Left lung (tissue), 10 donors: ENCODE measurements around the gene NCK2. TPM values are rescaled to one million over a fixed set of nuclear protein-coding genes. Genes with fewer than 3 reads are reported as not detected.
A peak's percentile ranks its signal among the peaks of the same experiment; 100 is the strongest.

ENCODE experiments used
- ATAC-seq: fragments of 200-7000 bp; cut with Tn5 transposase; one replicate; pipeline ENCODE4 v1.9.1; 2020; ENCODE audit warnings: moderate library complexity
- DNase-seq, 4 donors: peaks; one replicate each; pipeline ENCODE4 v3.0.0-alpha.2; 2013 to 2020
- H3K27ac ChIP-seq, 2 donors: fragments of 200-600 bp; sonication (generic) in 1 of 2; one replicate each; pipeline versions ENCODE4 v1.5.0 to v1.8.0; 2020 to 2021
- H3K27me3 ChIP-seq, 2 donors: fragments of 200-600 bp; sonication (generic) in 1 of 2; one replicate each; pipeline versions ENCODE4 v1.5.0 to v1.8.0; 2020 to 2021
- H3K36me3 ChIP-seq, 2 donors: fragments of 200-600 bp; sonication (generic) in 1 of 2; one replicate each; pipeline versions ENCODE4 v1.5.0 to v1.8.0; 2020 to 2021
- H3K4me1 ChIP-seq, 2 donors: fragments of 200-600 bp; one replicate each; pipeline ENCODE4 v1.8.0; 2021
- H3K4me3 ChIP-seq, 2 donors: fragments of 200-600 bp; sonication (generic) in 1 of 2; one replicate each; pipeline versions ENCODE4 v1.5.0 to v1.8.0; 2020 to 2021; ENCODE audit warnings: mild to moderate bottlenecking in 1 of 2
- H3K9me3 ChIP-seq, 2 donors: fragments of 200-600 bp; sonication (generic) in 1 of 2; one replicate each; pipeline versions ENCODE4 v1.5.0 to v1.8.0; 2020 to 2021
- intact Hi-C, 2 donors: fragments of 100-400 bp; cut with DNase I; formaldehyde crosslinking; loops; one replicate each; pipeline versions ENCODE4 v1.11.2 to v1.14.2; 2022
- polyA plus RNA-seq, 6 donors: library from polyadenylated mRNA; unstranded; fragments of 120-200 nt; gene quantifications; one replicate each; pipeline ENCODE4 v1.2.1, GENCODE V29; 2013; ENCODE audit not compliant: insufficient read length in 6 of 6
- total RNA-seq, 2 donors: library from RNA; stranded (reverse); fragmentation: NEBNext Ultra II Directional; extraction: Animal tissue kit (Norgen Biotek cat#: 25700); gene quantifications; one replicate each; pipeline ENCODE4 v1.2.1, GENCODE V29; 2021
- TF ChIP-seq, protein P1 (sequence below), 2 donors: fragments of 200-600 bp; sonication (generic) in 1 of 2; IDR thresholded peaks; one replicate each; pipeline versions ENCODE4 v1.5.0 to v1.8.0; 2021; ENCODE audit warnings: antibody characterized with exemption in 2 of 2
- donor health status: DM: no; HTN: yes; CAD: no.
- donor health status: DM: no; HTN: no; CAD: no.

Gene NCK2
- total and polyA plus RNA-seq, 8 donors = 37.6 to 88.5 (median 71.7) TPM

DNA sequence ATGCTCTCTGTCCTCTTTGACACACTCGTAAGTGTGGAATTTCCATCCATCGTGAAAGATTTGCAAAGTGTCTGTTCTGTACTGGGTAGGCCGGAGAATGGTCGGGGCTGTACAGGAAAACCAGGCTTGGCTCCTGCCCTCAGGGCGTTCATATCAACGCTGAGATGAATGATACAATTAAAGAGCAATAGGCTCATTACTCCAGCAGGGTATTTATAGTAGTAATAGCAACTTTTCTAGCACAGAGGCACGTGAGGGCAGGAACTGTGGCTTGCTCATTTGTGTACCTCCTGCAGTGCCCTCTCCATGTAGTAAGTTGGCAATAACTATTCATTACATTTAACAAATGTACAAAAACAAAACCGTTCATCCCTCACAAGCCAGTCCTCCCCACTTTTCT is 5.3 kb upstream of the NCK2 start:
- TF ChIP-seq, protein P1, sequence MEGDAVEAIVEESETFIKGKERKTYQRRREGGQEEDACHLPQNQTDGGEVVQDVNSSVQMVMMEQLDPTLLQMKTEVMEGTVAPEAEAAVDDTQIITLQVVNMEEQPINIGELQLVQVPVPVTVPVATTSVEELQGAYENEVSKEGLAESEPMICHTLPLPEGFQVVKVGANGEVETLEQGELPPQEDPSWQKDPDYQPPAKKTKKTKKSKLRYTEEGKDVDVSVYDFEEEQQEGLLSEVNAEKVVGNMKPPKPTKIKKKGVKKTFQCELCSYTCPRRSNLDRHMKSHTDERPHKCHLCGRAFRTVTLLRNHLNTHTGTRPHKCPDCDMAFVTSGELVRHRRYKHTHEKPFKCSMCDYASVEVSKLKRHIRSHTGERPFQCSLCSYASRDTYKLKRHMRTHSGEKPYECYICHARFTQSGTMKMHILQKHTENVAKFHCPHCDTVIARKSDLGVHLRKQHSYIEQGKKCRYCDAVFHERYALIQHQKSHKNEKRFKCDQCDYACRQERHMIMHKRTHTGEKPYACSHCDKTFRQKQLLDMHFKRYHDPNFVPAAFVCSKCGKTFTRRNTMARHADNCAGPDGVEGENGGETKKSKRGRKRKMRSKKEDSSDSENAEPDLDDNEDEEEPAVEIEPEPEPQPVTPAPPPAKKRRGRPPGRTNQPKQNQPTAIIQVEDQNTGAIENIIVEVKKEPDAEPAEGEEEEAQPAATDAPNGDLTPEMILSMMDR (IDR thresholded peaks at IDR 0.05) = no peak
- intact Hi-C loops = no loop called here

DNA sequence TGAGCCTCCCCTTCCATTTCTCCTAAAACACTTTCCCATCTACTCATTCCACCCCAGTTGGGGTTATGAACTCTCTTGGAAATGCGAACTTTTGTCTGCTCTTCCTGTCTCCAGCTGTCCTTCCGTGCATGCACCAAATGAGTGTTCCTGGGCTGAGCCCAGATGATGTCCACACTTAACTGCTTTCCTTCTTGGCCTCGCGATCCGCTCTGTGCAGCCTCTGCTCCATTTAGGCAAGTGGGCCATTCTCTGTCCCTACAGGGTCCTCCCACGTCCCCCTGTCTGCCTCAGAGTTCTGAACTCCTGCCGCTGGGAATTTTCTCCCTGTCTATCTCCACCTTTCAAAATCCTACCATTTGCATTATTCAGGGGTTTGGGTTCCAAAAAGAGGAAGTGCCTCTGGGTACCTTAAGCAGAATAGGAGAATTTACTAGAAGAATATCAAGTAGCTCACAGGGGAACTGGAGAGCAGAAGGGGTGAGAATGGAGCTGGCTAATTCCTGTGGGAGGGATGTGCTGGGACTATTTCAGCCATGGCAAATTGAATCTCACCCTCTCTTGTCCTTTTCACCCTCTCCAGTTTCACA is 4.7 kb upstream of the NCK2 start:
- no peaks in the 10 kb centered on the region for H3K9me3 ChIP-seq
- DNase-seq = no peak
- ATAC-seq = no peak
- no peaks in the 10 kb centered on the region for H3K36me3 ChIP-seq
- TF ChIP-seq, protein P1 (IDR thresholded peaks at IDR 0.05) = no peak
- no peaks in the 10 kb centered on the region for H3K27me3 ChIP-seq
- intact Hi-C loops = no loop called here
- H3K4me1 ChIP-seq = peaks cover 0 to 8% of the 10 kb centered on the region in 2 donors
- no peak overlapping the region for H3K27ac ChIP-seq
- H3K4me3 ChIP-seq = no peak overlapping the region

More for the DNA sequence above, 5.3 kb upstream of the NCK2 start:
- Histone ChIP-seq H3K9me3 (no peaks in the 10 kb centered on the region), H3K27me3 (no peaks in the 10 kb centered on the region), H3K27ac (peak overlapping the region in 1 of 2 donors; percentile 11), H3K4me1 (peaks cover 0 to 8% of the 10 kb centered on the region in 2 donors), H3K4me3 (no peak overlapping the region), H3K36me3 (no peaks in the 10 kb centered on the region)
- DNase-seq (no peak), ATAC-seq (no peak)

DNA sequence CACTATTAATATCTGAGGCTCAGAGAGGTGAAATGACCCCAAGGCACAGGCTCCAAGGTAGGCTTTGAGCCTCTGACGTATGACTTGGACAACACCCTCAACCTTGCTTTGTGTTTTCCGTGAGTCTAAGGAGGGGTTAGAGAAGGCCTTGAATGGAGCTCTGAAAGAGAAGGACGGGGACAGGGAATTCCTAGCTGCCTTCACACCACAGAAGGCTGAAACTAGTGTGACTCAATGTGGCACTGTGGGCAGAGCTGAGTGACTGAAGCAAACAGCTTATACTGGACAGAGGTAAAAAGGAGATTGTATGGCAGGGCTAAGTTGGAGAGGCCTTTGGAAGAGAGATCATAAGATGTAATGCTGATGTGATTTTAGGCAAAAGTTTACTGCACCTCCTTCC is 3.5 kb upstream of the NCK2 start:
- H3K27me3 ChIP-seq = no peaks in the 10 kb centered on the region
- intact Hi-C loops = no loop called here
- TF ChIP-seq, protein P1 (IDR thresholded peaks at IDR 0.05) = no peak
- ATAC-seq (no peak), DNase-seq (no peak)
- H3K27ac ChIP-seq = no peak overlapping the region
- no peaks in the 10 kb centered on the region for H3K36me3 ChIP-seq
- peaks cover 0 to 13% of the 10 kb centered on the region in 2 donors for H3K4me1 ChIP-seq
- H3K9me3 ChIP-seq = no peaks in the 10 kb centered on the region
- no peak overlapping the region for H3K4me3 ChIP-seq

DNA sequence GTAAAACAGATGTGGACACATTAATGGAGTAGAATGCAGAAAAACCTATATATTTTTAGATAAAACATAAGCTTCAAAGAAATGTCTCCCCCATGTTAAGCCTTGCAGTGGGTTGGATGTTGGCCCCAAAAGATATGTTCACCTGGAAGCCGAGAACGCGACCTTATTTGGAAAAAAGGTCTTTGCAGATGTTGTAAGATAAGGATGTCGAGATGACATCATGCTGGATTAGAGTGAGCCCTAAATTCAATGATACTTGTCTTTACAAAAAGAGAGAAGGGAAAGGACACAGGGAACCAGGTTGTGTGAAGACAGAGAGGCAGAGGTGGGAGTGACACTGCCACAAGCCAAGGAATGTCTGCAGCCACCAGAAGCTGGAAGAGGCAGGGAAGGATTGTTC is 3.1 kb upstream of the NCK2 start:
- TF ChIP-seq, protein P1 (IDR thresholded peaks at IDR 0.05) = no peak
- Histone ChIP-seq H3K9me3 (no peaks in the 10 kb centered on the region), H3K4me1 (peaks cover 3 to 17% of the 10 kb centered on the region in 2 donors), H3K27ac (no peak overlapping the region), H3K4me3 (no peak overlapping the region), H3K36me3 (no peaks in the 10 kb centered on the region), H3K27me3 (no peaks in the 10 kb centered on the region)
- ATAC-seq (no peak), DNase-seq (no peak)
- intact Hi-C loops = no loop called here

DNA sequence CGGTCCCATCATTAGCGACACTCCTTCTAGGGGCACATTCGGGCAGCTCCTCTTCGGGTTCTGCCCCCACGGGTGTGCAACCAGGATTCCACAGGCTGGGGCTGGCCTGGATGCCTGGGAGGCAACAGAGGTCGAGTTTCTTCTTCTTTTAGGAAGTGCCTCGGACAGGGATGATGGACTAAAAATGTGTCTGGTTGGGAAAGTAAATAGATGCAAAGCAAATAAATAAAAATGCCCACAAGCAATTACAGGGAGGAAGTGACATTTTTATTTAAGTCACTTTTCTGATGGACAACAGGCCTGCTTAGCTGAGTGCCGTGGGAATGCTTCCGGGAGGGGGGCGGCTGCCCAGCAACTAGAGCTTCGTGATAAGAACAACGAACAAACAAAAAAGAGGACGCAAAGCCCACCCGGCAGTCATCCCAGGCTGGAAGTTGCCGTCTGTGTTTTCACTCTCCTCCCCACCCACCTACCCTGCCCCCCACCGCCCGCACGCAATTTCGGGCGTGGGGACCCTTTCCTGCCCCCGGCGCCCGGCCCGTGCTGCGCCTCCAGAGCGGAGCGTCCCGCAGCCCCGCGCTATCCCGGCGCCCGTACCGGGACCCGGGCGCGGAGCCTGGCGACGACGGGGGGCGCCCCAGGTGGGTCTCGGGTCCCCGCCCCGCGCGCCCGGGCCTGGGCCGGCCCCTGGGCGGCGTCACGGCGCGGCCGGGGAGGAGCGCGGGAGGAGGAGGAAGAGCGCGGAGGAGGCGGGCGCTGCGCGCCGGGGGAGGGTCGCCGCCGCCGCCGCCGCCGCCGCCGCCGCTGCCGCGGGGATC is 412 bp upstream of the NCK2 start:
- ATAC-seq (peak; percentile 92), DNase-seq (peak; percentile 71 to 94 (median 78))
- intact Hi-C loops = no loop called here
- H3K4me1 ChIP-seq = peaks cover 13 to 39% of the 10 kb centered on the region in 2 donors
- TF ChIP-seq, protein P1 (IDR thresholded peaks at IDR 0.05) = no peak
- H3K27me3 ChIP-seq = no peaks in the 10 kb centered on the region
- no peaks in the 10 kb centered on the region for H3K36me3 ChIP-seq
- H3K4me3 ChIP-seq = peak overlapping the region; percentile 49 to 67
- H3K9me3 ChIP-seq = no peaks in the 10 kb centered on the region
- peak overlapping the region; percentile 81 for H3K27ac ChIP-seq
